ENCODE measurements around the gene PRR29.
A peak's percentile ranks its signal among the peaks of the same experiment; 100 is the strongest.

PRR29 gene

GRCh38 chr17:63997341-63998048 is 656 bp upstream of the PRR29 start:
- H3K4me3 ChIP-seq (replicated peaks in 1 of 2; ENCODE audit: low read depth in 2 of 2, low read length in 2 of 2): peak overlapping the region; percentile 67 to 73
- no peak for DNase-seq (ENCODE audit: low read depth in 2 of 2)
- TF ChIP-seq, protein P1, sequence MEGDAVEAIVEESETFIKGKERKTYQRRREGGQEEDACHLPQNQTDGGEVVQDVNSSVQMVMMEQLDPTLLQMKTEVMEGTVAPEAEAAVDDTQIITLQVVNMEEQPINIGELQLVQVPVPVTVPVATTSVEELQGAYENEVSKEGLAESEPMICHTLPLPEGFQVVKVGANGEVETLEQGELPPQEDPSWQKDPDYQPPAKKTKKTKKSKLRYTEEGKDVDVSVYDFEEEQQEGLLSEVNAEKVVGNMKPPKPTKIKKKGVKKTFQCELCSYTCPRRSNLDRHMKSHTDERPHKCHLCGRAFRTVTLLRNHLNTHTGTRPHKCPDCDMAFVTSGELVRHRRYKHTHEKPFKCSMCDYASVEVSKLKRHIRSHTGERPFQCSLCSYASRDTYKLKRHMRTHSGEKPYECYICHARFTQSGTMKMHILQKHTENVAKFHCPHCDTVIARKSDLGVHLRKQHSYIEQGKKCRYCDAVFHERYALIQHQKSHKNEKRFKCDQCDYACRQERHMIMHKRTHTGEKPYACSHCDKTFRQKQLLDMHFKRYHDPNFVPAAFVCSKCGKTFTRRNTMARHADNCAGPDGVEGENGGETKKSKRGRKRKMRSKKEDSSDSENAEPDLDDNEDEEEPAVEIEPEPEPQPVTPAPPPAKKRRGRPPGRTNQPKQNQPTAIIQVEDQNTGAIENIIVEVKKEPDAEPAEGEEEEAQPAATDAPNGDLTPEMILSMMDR (IDR thresholded peaks at IDR 0.05; ENCODE audit: low read depth, low read length): no peak

- peak overlapping the region; percentile 67 to 73 for H3K4me3 ChIP-seq (replicated peaks in 1 of 2; ENCODE audit: low read depth in 2 of 2, low read length in 2 of 2)
- DNase-seq (ENCODE audit: low read depth in 2 of 2): no peak
- TF ChIP-seq, protein P1 (IDR thresholded peaks at IDR 0.05; ENCODE audit: low read depth, low read length): no peak
These were observed 849 bp downstream of the PRR29 start for GRCh38 chr17:63998721-63999679.

GRCh38 chr17:63999680-64000531 is 1.8 kb downstream of the PRR29 start:
- DNase-seq (ENCODE audit: low read depth in 2 of 2): no peak
- TF ChIP-seq, protein P1 (IDR thresholded peaks at IDR 0.05; ENCODE audit: low read depth, low read length): no peak
- H3K4me3 ChIP-seq (replicated peaks in 1 of 2; ENCODE audit: low read depth in 2 of 2, low read length in 2 of 2): no peak overlapping the region

DNA sequence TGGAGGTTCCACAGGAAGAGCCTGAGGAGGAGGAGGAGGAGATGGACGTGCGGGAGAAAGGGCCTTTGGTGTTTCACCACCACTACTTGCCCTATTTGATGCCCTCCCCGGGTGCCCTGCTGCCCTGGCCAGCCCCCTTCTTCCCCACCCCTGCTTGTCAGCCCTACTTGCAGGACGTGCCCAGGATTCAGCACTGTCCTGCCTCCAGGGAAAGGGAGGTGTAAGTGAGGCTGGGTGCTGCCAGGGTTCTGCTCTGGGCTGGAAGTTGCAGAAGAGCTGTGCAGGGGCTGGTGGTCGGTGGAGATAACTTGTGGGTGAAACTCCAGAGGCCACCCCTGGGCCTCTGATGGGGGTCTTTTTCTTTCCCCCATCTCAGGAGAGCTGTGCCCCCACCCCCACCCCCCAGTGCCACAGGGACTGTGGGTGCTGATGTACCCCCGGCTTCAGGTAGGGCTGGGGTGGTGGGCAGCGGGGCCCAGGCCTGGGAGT is 3.0 kb downstream of the PRR29 start:
- no peak for DNase-seq (ENCODE audit: low read depth in 2 of 2)
- no peak overlapping the region for H3K4me3 ChIP-seq (replicated peaks in 1 of 2; ENCODE audit: low read depth in 2 of 2, low read length in 2 of 2)
- TF ChIP-seq, protein P1 (IDR thresholded peaks at IDR 0.05; ENCODE audit: low read depth, low read length): no peak

- DNase-seq (ENCODE audit: low read depth in 2 of 2): peak; percentile 79 to 83
- no peak overlapping the region for H3K4me3 ChIP-seq (replicated peaks in 1 of 2; ENCODE audit: low read depth in 2 of 2, low read length in 2 of 2)
- TF ChIP-seq, protein P1 (IDR thresholded peaks at IDR 0.05; ENCODE audit: low read depth, low read length): no peak
These were observed 3.8 kb downstream of the PRR29 start for GRCh38 chr17:64001763-64002529.

Measured in cardiac fibroblast (primary cell).